NT2/D1 (cell line): ENCODE measurements around the gene MLH3.

Experiments used
- SUZ12 ChIP-seq: IDR thresholded peaks from 2 replicates; pipeline ENCODE4 v1.6.1; 2011; ENCODE audit not compliant: insufficient read length, insufficient read depth; ENCODE audit errors: extremely low read depth
- YY1 ChIP-seq: IDR thresholded peaks from 2 replicates; pipeline ENCODE4 v1.6.1; 2011; ENCODE audit not compliant: insufficient read length, insufficient read depth
- ZNF274 ChIP-seq: IDR thresholded peaks from 2 replicates; pipeline ENCODE4 v1.6.1; 2011; ENCODE audit warnings: mild to moderate bottlenecking, low read depth, low read length

DNA sequence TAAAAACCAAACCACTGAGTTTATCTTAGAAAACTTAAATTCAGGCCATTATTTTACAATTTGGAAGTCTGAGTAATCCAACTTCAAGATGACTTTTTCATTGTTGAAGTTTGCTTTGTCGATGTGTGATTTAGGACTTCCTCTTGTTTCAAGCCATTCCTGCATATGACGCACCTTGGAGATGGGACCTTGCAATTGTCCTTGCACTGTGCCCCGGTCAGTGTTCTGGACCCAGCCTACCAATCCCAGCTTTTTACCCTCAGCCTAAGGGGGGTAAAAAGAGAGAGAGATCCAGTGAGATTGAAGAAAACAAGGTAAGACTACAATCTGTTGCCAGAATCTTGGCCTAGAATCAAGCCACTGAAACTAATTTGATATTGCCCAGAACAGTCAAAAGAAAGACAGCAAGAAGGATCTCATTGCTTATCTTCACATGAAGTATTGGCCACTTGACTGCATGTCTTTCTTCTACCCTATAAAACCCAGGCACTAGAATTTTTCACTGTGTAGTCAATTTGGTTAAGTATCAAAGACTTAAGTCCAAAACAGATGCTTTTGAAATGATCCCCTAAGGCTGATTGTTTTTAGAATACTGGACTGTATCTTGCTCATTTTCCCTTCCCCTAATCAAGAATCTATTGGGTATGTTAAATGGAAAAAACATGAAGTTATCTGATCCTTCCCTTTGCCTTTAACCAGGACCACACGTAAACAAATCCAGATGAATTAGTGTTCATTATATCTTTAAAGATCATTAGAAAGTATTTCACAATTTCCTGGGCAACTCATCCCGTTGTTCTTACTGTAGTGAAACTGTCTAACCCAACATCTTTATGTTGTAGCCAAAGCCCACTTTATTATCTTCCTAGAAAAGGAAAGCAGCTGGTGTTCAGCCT lies 2.4 kb upstream of the MLH3 start:
- TF ChIP-seq YY1 (no peak), ZNF274 (no peak), SUZ12 (no peak)
